NCI-H82 (cell line): ENCODE results near the gene LRFN3.
"Not testable (repeated sequence)": the region's sequence is repeated elsewhere in the genome, so short reads cannot be mapped to it uniquely, and the experiment has no call there.

Source experiments
- DNase-seq: peaks from one replicate; lab custom pipeline; 2025; lab: John Stamatoyannopoulos, UW

Gene LRFN3, protein sequence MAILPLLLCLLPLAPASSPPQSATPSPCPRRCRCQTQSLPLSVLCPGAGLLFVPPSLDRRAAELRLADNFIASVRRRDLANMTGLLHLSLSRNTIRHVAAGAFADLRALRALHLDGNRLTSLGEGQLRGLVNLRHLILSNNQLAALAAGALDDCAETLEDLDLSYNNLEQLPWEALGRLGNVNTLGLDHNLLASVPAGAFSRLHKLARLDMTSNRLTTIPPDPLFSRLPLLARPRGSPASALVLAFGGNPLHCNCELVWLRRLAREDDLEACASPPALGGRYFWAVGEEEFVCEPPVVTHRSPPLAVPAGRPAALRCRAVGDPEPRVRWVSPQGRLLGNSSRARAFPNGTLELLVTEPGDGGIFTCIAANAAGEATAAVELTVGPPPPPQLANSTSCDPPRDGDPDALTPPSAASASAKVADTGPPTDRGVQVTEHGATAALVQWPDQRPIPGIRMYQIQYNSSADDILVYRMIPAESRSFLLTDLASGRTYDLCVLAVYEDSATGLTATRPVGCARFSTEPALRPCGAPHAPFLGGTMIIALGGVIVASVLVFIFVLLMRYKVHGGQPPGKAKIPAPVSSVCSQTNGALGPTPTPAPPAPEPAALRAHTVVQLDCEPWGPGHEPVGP

DNA sequence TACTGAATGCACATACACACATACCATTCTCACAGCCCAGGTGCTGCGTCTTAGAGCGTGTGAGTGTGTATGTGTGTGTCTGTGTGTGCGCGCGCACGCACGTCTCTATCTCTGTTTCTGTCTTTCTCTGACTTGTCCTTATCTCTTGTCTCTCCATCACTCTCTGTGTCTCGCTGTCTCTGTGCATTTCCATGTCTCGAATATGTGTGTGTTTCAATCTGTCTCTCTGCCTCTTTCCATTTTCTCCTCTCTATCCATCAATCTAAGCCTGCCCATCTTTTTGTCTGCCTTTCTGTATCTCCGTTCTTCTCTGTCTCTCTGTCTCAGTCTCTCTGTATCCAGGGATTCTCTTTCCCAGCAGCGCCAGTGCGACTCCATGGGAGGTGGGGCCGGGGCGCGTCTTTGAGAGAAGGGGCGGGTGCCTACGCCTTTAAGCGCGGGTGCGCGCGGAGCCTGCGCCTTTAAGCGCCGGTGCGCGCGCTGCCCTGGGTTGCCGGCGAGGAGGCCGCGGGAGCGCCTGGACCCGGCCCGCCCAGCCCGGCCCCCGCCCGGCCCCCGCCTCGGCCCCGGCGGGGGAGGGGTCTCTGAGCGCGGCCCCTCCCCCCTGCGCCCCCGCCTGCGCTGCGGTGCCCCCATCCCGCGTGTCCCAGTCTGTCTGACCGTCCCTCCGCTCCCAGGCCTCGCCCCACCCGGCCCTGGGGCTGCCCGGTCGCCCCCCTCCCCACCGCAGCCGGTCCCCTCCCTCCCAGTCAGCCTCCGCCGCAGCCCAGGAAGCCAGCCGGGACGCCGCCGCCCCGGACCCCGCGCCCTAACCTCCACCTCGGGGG is at the start of gene LRFN3:
Gene LRFN3 (plus strand): TSS at position 464 of the 827 bp plus-strand sequence. CDS start 3,052 bp downstream, outside the sequence.
- peak; percentile 95 for DNase-seq

DNA sequence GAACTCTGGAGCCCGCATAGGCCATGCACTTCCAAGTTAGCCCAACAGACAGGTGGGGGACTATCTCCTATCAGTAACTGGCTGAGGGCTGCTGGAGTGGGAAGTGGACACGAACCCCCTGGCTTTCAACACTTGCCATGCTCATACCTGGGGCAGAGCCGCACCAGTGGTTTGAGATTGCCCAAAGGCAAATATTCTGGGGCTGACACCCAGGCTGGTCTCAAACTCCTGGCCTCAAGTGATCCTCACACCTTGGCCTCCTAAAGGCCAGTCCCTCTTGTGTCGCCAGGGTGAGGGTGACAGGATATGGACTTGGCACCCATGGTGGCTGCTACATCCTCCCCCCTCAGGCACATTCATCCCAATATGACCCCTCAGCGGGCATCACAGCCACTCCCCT is 49.0 kb upstream of the LRFN3 start:
- DNase-seq: no peak

DNA sequence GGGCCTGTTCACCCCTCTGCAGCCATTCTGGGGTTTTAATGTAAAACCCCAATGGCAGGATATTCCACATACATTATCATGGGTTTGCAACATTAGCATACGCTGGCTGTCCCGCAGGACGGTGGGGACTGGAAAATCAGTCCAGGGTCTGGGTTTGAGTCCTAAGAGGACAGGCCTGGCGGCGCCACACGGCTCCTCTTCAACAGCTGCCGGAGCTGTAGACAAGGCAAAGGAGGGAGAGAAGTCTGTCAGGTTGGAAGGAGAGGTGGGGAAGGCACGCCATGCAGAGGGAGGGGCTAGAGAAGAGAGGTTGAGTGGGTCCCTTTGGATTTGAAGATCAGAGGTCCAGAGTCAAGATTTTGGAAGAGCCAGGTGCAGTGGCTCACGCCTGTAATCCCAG is 47.8 kb upstream of the LRFN3 start:
- no peak for DNase-seq

DNA sequence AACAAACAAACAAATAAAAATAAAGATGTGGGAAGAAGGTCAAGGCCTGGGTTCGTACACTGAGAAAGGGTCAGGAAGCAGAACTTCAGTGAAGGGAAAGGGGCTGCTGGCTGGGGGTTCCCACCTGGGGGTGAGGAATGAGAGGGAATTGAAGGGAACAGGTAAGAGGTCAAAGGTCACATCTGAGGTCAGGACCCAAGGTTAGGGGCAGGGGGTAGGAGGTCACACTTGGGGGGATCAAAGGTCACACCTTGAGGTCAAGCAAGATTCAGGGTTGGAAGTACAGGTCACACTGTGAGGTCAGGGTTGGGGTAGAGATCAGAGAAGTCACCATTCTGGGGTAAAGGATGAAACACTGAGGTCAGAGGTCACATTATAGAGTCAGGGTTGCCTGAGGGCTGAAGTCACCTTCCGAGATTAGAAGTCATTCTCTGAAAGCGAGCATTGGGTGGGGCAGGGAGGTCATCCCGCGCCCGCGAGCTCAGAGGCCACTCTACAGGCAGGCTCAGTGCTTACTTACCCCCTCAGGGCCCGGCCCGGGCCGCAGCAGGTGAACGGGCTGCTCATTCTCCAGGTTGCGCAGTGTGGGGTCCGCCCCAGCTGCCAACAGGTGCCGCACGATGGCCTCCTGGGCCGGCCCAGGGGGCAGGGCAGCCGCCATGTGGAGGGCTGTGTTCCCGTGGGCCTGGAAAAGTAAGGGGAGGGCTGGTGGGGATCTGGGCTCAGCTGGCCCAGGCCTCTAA is 46.6 kb upstream of the LRFN3 start:
- no peak for DNase-seq

DNA sequence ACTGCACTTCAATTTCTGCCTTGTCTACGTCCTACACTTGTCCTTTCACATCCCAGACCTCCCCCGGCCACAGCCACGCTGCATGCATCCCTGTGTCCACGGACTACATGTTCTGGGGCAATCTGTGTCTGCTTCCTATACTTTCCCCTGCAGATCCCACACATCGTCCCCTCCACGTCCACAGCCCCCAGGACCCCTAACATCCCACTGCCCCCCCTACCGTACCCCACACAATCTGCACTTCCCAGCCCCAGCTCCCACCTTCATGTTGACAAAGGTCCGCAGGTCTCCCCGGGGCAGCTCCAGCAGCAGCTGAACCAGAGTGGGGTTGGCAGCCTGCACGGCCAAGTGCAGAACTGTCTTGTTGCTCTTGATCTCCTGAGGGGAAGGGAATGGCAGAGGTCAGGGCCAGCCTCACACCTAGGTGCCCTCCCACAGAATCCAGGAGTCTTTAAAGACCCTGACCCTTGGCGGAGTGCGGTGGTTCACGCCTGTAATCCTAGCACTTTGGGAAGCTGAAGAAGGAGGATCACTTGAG is 46.0 kb upstream of the LRFN3 start:
- DNase-seq: no peak

DNA sequence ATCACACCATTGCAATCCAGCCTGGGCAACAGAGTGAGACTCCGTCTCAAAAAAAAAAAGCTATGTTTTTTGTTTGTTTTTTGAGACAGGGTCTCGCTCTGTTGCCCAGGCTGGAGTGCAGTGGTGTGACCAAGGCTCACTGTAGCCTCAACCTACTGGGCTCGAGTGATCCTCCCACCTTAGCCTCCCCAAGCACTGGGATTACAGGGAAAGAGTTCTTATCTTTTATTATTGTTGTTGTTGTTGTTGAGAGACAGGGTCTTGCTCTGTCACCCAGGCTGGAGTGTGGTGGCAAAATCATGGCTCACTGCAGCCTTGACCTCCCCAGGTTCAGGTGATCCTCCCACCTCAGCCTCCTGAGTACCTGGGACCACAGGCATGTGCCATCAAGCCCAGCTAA is 44.4 kb upstream of the LRFN3 start:
- not testable (repeated sequence) for DNase-seq

DNA sequence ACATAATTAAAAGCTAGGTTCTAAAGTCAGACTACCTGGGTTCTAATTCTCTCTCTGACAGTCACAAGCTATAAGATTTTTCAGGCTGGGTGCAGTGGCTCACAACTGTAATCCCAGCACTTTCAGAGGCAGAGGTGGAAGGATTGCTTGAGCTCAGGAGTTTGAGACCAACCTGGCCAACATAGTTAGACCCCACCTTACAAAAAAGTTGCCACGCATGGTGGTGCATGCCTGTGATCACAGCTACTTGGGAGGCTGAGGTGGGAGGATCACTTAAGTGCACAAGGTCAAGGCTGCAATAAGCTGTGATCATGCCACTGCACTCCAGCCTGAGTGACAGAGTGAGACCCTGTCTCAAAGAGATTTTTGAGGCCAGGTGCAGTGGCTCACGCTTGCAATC is 41.8 kb upstream of the LRFN3 start:
- DNase-seq: no peak

DNA sequence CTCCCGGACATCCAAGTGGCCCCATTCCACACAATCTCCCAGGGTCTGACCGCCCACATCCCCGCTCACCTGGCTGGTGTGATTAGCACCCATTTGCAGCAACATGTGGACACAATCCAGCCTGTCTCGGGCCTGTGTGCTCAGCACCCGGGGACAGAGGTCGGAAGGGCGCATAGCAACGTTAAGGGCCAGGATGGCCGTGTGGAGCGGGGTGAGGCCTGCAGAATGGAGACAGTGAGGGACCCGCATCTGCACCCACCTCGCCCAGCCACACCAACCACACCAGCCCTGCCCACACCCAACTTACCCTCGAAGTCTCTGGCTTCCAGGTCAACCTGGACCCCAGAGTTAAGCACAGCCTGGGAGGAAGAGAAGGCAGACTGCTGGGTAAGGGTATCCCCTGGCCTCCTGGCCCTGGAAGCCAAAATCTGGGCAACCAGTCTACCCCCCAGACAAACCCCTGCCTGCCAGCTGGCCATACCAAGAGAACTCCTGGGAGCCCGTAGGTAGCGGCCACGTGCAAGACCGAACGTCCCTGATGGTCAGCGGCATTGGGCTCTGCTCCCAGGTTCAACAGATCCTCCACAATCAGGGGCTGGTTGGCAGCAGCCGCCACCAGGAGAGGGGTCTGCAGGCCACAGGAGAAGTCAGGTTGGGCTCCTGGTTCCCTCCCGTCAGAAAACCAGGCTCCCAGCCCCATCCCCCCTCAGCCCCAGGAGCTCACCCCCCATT is 40.1 kb upstream of the LRFN3 start:
- DNase-seq: no peak

DNA sequence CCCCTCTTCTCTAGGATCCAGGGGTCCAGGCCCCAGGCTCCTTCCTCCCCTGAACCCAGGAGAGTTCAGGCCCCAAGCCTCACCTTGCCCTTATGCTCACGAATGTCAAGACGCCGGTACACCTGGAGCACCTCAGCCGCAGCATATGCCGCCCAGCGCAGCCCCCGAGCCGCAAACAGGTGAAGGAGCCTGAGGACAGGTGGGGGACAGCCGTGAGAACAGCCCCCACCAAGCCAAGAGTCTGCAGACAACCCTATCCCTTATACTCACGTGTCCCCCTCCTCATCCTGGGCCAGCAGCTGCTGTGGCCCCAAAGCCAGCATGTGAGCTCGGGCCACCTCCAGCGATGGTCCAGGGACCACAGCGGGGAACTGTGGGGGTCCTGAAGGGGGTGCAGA is 39.5 kb upstream of the LRFN3 start:
- no peak for DNase-seq

DNA sequence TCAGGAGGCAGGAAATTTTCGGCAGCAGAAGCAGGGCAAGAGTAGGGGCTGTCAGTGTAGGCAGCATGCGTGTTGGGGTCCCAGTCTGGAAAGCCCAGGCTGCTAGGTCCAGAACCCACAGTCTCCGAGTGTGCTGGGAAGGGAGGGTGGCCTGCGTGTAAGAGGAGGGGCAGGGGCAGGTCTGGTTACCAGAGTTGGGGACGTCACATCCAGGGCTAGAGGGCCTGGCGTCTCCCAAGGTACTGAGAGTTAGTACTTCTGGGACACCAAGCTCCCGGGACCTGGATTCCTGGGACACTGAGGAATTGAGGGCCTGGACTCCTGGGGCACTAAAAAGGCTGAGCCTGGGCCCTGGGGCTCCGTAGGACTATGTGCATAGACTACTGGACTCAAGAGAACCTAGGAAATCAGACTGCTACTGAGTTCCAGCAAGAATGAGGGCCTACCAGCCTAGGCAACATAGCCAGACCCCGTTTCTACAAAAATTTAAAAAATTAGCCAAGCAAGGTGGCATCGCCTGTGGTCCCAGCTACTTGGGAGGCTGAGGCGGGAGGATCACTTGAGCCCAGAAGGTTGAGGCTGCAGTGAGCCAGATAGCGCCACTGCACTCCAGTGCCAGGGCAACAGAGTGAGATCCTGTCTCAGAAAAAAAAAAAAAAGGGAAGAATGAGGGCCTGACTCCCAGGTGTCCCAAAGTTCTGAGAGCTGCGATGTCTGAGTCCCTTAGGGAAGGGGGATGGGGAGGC is 38.3 kb upstream of the LRFN3 start:
- DNase-seq: no peak

DNA sequence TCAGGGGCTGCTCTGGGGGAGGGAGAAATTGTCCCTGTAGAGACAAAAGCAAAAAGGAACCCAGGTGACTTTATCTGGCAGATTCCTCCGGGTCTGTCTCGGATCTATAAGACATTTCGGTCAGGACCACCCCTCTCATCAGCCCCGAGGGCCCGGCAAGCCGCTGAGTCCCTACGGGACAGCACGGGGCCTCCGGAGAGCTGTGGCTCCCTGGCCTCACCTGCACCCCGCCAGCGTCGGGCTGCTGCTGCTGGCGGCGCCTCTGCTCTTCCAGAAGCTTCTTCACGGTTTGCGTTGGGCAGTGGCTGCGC is 37.7 kb upstream of the LRFN3 start:
- no peak for DNase-seq

DNA sequence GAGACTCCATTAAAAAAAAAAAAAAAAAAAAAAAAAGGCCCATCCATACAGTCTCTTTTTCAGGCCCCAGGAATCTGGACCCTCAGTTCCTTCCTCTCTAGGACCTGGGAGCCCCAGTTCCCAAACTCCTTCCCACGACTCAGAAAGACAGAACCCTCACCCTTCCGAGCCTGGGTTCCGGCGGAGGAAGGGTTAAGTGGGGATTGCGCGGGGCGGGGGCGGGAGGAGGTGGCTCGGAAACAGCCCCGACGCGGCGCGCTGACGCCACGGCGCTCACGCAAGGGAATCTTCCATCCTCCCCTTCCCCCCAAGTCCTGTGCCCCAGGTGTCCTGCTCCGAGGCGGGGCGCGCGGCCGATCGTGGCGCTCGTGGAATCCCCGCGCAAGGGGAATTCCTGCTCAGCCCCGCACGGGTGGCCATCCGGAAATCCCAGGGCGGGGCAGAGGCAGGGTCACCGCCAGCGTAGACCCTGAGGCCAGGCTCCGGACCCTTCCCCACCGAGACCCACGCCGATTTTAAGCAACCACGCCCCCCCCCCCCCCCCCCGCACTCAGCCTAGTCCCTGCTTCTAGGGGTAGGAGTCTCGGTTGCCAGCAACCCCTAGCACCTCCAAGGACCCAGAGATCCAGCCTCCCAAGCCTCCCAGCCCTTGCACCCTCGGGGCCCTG is 36.5 kb upstream of the LRFN3 start:
- peak; percentile 94 for DNase-seq

DNA sequence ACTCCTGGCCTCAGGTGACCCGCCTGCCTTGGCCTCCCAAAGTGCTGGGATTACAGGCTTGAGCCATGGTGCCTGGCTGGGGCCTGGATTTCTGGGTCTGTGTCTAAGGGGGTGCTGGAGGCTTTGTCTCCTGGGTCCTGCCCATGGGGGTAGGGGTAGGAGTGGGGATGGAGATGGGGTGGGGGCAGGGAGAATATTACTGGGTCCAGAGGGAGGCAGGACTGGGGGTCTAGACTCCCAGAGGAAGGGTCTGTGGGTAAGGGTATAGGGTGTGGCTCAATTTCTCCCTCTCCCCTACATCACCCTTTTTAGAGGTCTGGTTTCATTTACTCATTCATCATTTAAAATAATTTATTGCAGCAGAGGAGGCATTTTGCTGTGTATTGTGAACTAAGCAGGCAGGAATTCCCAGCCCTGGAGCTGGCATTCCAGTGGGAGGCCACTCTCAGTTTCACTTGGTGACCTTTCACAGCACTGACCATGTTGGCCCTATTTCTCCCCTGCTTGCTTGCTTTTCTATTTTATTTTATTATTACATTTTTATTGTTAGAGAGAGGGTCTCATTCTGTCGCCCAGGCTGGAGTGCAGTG is 35.0 kb upstream of the LRFN3 start:
- no peak for DNase-seq

DNA sequence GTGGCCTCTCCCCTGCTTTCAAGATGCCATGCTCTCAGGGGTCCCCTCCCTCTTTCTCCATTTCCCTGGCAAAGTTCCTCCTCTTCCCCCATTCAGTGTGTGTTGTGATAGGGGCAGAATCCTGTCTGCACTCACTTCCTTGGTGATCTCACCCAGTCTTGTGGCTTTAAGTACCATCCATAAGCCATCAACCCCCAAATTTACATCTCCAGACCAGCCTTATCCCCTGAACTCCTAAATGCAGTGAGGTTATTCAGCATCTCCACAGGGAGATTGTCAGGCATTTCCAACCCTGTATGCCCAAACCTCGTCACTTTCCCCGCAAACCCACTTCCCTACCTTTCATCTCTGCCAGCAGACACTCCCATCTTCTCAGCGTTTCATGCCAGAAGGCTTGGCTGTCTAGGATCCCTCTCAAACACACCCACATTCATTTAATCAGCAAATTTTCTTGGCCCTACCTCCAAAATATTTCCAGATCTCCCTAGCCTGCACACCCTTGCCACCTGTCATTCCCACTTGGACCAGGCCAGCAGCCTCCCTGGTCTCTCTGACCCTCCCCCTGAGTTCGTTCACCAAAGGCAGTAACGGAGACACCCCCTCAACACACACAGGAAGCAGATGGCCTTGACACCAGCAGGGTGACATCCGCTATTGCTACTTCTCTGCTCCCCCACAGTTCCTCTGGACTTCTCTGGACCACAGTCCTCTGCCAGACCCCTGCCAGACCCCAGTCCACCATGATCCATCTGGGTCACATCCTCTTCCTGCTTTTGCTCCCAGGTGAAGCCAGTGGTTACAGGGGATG is 34.1 kb upstream of the LRFN3 start, which contains the start of gene HCST:
Gene HCST (plus strand): TSS at position 676 of the 808 bp plus-strand sequence. CDS start 65 bp downstream, at position 741.
- peak; percentile 14 for DNase-seq

DNA sequence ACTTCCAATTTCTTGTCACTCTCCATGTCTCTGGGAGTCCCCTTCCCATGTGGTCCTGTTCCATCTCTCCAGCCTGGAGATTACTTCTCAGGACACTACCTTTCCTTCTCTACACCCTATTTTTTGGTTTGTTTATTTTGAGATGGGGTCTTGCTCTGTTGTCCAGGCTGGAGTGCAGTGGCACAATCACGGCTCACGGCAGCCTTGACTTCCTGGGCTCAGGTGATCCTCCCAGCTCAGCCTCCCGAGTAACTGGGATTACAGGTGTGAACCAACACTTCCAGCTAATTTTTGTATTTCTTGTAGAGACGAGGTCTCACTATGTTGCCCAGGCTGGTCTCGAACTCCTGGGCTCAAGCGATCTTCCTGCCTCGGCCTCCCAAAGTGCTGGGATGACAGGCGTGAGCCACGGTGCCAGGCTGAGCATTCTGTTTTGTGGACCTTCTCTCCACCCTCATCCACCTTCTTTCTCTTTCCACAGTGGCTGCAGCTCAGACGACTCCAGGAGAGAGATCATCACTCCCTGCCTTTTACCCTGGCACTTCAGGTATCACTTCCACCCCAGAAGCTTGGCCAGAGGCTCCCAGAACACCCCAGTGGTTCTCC is 33.2 kb upstream of the LRFN3 start:
- no peak for DNase-seq

DNA sequence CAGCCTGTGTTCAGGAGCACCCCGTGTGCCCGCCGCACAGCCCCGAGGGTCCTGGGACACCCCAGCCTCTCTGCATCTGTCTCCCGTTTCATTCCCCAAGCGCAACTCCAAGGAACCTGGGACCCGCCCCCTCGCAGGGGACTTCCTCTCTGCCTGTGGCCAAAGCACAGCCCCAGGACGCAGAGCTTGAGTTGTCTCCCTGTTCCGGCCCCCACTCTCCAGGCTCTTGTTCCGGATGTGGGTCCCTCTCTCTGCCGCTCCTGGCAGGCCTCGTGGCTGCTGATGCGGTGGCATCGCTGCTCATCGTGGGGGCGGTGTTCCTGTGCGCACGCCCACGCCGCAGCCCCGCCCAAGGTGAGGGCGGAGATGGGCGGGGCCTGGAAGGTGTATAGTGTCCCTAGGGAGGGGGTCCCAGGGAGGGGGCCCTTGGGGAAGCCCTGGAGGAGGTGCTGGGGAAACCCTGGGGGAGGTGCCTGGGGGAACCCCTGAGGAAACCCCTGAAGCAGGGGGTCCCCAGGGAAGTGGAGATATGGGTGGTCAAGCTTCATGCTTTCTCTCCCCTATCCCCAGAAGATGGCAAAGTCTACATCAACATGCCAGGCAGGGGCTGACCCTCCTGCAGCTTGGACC is 32.5 kb upstream of the LRFN3 start:
- DNase-seq: peak; percentile 65

DNA sequence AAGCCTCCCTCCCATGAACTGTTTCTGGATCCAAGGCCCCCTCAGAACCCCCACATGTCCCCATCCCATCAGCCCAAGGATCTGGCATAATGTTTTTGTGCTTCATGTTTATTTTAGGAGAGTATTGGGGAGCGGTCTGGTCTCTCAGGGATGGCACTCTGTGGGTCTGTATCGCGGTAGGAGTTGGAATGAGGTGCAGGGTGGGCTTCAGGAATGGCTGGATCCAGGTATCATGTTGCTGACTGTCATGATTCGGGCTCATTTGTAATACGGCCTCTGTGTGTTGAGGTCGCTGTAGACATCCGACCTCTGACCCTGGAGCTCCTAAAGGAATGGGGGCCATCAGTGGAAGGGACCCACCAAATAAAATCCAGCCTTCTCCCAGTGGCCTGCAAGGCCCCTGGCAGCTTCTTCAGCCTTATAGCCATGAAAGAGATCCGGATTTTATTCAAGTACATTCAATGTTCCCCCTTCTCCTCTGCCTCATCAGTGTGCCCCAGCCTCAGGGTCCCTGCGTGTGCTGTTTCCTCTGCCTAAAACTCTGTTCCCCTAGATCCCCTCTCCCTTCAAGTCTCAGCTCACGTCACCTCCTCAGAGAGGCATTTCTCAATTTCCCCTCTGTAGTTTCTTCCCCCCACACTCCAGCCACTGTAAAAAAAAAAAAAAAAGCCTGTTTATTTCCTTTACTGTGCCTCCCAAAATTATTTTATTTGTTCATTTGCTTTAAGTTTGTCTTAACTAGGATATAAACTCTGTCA is 31.7 kb upstream of the LRFN3 start:
- DNase-seq: no peak
